HG03039 (cell line): ENCODE results near the gene PHKB.

Source experiments
- ATAC-seq: cut with Tn5 transposase; IDR thresholded peaks from one replicate; pipeline ENCODE4 v1.9.1; 2021; ENCODE audit warnings: mild to moderate bottlenecking, moderate library complexity; ENCODE audit not compliant: unreplicated experiment

Gene PHKB

DNA sequence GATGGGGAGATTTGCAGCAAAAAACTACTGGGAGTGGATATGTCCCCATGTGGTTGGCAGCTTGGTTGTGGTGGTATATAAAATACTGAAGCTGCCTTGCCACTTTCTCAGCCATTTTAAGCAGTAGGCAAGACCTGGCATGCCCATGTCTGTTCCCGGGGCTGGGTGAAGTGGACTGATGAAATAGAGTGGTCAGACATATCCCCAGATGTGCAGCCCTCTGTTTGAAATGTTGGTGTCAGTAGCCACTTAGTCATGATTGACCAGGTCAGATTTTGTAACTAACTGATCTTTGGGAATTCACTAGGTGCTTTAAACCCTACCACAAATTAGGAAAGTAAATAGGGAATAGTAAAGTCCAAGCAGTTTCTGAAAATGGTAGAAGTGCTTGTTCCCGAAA, 151.6 kb downstream of the PHKB start:
- no peak for ATAC-seq

DNA sequence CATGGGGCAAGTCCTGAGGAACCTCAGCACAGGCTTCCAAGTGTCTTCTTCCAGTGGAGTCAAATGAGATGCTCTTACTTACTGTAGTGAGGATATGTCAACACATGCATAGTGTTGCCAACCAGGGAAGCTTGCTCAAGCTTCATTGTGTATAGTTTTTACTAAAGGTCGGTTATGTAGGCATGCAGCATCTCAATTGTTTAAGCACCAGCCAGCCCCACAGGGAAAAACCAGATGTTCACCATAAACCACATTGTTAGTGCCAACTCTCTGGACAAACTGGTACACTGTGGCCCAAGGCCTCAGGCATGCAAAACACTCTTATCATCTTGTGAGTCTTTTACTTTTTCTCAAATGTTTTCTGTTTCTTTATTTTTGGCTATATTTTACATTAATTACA, 152.1 kb downstream of the PHKB start:
- no peak for ATAC-seq

DNA sequence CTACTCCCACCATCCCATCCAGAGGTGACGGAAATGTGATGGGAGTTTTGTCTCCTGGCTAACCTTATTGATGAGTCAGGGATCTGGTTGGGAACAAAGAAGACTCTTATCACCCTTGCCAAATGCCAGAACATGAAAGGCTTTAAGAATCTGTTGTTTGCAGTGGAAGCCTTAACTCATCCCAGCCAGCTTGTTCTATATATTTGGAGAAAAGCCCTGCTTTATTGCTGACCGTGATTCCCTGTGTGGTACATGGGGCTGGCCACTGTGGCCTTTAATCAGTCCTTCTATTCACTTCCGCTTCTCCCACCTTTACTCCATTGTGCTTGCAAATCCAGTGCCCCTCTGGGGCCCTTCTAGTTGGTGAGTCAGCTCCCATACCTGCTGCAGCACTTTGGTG, 156.6 kb downstream of the PHKB start:
- no peak for ATAC-seq

DNA sequence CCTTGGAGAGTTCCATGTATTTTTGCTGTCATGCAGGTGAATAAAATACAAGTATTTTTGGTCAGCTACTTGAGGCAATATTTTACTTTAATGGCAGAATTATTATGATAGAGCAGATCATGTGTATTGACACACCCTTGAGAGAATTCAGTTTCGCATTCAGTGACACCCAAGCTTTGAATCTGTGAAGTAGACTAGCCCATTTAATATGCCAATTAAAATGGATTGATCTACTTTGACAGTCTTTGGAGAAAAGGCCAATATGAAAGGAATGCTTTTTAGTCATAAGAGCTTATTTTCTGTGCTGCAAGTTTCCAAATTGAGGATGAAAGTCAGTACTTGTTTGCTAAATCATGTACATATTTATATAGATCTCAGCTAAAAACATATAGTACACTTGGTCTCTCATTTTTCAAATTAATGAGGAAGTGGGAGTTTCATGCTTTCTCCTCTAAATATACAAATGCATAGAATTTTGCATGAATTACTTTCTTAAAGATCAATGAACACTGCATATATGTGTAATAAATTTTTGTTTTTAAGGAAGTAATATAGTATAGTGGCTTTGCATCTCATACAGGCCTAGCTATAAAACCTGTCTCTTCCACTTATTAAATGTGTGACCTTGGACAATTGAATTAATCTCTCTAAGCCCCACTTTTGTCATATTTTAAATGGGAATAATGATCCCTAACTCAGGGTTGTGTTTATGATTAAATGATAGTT, 161.5 kb downstream of the PHKB start:
- no peak for ATAC-seq

- ATAC-seq: no peak
Observed at GRCh38 chr16:47624563-47624962, 163.4 kb downstream of the PHKB start.

- ATAC-seq: no peak
Observed at GRCh38 chr16:47625115-47625567, 164.0 kb downstream of the PHKB start.

GRCh38 chr16:47626246-47626645, 165.1 kb downstream of the PHKB start:
- ATAC-seq: no peak

GRCh38 chr16:47627085-47627639, 166.0 kb downstream of the PHKB start:
- no peak for ATAC-seq

DNA sequence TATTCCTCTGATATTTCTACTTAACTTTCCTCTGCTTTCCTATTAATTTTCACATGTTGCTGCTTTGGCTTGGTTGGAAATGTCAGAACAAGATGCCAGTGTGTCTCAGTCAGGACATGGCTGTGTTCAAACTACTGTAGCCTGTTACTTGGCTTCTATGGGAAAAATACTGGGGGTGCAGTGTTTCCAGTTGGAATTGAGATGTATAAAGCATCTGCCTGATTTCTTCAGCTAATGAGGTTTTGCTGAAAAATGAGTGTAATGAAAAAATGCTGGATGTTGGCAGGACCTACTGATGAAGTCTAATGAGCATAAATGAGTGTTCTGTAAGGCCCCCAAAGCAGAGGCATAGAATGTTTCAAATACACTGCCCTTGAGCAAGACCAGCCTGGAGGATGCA, 166.6 kb downstream of the PHKB start:
- no peak for ATAC-seq

DNA sequence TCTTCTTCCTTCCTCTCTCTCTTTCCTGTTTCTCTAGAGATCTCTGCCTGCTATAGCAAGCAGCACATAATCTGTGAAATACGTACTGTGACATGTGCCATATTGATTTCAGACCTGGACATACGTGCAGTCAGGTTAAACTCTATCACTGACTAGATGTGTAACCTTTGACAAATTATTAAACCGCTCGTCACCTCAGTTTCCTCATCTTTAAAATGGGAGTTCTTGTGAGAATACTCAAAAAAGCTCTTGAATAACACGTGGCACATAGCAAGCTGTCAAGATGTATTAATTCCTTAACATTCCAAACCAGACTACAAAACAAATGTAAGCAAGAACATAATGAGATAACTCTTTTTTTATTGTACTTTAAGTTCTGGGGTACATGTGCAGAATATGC, 170.0 kb downstream of the PHKB start:
- no peak for ATAC-seq

- ATAC-seq: no peak
Observed at GRCh38 chr16:47634126-47634525, 173.0 kb downstream of the PHKB start.

- ATAC-seq: no peak
Observed at GRCh38 chr16:47634727-47635126, 173.6 kb downstream of the PHKB start.

- no peak for ATAC-seq
Observed at GRCh38 chr16:47636501-47637099, 175.5 kb downstream of the PHKB start.

DNA sequence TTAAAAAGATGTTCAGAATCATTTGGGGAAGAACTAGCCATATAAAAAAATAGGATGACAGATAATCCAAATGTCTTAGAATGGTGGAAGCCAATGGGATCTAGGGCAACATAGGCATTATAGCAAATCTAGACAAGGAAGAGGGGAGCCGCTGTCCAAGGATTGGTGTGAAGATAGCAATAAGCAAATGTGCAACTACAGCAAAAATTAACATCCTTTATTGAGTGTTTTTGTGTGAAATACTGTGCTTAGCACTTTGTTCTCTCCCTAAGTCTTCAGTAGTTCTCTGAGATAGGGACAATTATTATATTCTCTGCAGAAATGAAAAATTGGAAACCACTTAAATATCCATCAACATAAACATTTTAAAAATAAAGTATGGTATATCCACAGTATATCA, 177.0 kb downstream of the PHKB start:
- ATAC-seq: no peak

DNA sequence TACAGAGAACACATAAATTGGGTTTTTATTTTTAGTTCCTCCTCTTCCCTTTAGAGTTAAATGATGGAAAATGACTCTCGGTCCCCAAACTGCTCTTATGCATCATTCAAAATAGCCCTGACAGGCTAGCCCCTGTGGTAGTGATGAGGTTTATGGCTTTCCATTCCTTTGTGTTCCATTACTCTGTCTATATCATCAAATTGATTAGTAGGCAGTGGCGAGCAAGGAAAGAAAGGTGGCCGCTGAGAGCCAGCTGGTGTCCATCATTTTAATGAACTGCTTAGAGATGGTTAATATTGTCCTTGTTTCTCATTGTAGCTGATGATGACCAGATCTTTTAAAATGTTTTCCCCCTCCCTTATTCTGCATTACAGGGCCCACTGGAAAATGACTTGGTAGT, 179.5 kb downstream of the PHKB start:
- ATAC-seq: no peak

GRCh38 chr16:47643323-47644000, 182.3 kb downstream of the PHKB start:
- ATAC-seq: no peak

DNA sequence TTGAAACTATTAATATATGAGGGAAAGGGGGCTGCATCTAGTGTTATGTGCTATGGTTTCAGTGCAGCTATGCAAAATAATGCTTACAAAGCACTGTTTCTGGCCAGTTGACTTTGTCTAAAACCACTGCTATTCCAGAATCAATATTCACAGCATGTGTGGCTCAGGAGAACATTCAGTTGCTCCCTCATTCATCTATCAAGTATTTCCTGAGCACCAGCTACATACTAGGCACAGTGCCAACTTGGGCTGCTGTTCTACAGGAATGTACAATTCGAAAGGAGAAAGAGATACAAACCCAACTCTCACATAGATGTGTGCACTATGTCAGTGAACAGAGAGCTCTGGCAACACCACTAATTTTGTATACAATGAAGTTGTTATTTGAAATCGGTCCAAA, 183.0 kb downstream of the PHKB start:
- ATAC-seq: no peak

GRCh38 chr16:47644661-47645060, 183.5 kb downstream of the PHKB start:
- ATAC-seq: no peak

- ATAC-seq: no peak
Observed at GRCh38 chr16:47646914-47647313, 185.8 kb downstream of the PHKB start.

DNA sequence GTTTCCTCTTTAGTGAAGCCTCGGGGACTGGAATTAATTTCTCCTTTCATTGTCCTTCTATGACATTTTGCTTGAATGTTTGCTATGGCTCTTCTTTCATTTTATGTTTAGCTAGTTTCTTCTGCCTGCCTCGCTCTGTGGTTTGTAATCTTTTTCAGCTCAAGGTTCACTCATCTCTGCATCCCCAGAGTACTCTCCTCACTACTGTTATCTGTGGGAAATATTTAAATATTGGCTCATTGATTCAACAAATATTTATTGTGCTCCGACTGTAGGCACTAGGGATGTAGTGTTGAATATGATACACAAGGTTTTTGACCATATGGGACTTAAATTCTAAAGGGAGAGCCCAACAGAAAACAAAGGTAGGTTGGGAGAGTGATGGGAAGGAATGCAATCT, 195.9 kb downstream of the PHKB start:
- ATAC-seq: no peak

DNA sequence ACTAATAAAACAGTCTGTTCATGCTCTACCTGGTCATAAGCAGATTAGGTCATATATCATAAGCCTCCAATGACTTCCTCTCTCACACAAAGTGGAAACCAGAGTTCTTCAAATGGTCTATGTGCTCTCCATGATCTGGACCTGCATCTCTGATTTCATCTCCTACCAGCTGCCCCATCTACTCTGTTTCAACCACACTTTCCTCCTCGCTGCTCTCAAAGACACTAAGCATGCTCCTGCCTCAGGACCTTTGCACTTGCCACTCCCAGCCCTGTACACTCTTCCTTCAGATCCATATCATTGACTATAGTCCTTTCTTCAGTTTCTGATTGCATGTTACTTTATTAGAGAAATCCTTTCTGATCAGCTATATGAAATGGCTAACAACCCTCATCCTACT, 196.8 kb downstream of the PHKB start:
- ATAC-seq: no peak

- ATAC-seq: no peak
Observed at GRCh38 chr16:47660540-47660939, 199.4 kb downstream of the PHKB start.
